Osteoblast (primary cell): ENCODE measurements around the gene NAA30. TPM values are rescaled to one million over a fixed set of nuclear protein-coding genes. Genes with fewer than 3 reads are reported as not detected.
"Not testable (repeated sequence)": the region's sequence is repeated elsewhere in the genome, so short reads cannot be mapped to it uniquely, and the experiment has no call there.

Source experiments
- DNase-seq: peaks from one replicate; pipeline ENCODE4 v3.0.0; 2011; ENCODE audit warnings: low spot score, mixed read lengths; ENCODE audit not compliant: insufficient read length; ENCODE audit errors: missing footprints
- H2AFZ ChIP-seq: 2 replicates; pipeline ENCODE4 v1.6.0; 2011; ENCODE audit warnings: mild to moderate bottlenecking, low read length
- H3K27ac ChIP-seq: 2 replicates; pipeline ENCODE4 v1.5.1; 2011; ENCODE audit warnings: mild to moderate bottlenecking, low read depth, low read length, moderate library complexity
- H3K27me3 ChIP-seq: 2 replicates; pipeline ENCODE4 v1.6.0; 2012; ENCODE audit warnings: mild to moderate bottlenecking, control low read depth, inconsistent platforms, low read length, moderate library complexity; ENCODE audit not compliant: insufficient read depth
- H3K36me3 ChIP-seq: 2 replicates; pipeline ENCODE4 v1.5.1; 2011; ENCODE audit warnings: mild to moderate bottlenecking, low read length, control low read depth, moderate library complexity; ENCODE audit not compliant: insufficient read depth
- H3K4me1 ChIP-seq: 2 replicates; pipeline ENCODE4 v1.5.1; 2011; ENCODE audit warnings: mild to moderate bottlenecking, low read length, control low read depth, moderate library complexity; ENCODE audit not compliant: insufficient read depth
- H3K4me2 ChIP-seq: 2 replicates; pipeline ENCODE4 v1.6.0; 2011; ENCODE audit warnings: mild to moderate bottlenecking, low read length; ENCODE audit not compliant: insufficient read depth
- H3K4me3 ChIP-seq: fragments of 200-600 bp; sonication (generic); 3 replicates; pipeline ENCODE4 v1.5.1; 2012; ENCODE audit warnings: mild to moderate bottlenecking, low read length, inconsistent platforms; ENCODE audit not compliant: insufficient read depth
- H3K79me2 ChIP-seq: 2 replicates; pipeline ENCODE4 v1.6.0; 2012; ENCODE audit warnings: mild to moderate bottlenecking, low read length, control low read depth, inconsistent platforms; ENCODE audit not compliant: insufficient read depth
- H3K9me3 ChIP-seq: 2 replicates; pipeline ENCODE4 v1.5.1; 2011; ENCODE audit warnings: low read depth, low read length, control low read depth
- H4K20me1 ChIP-seq: 2 replicates; pipeline ENCODE4 v1.6.0; 2012; ENCODE audit warnings: mild to moderate bottlenecking, low read length, control low read depth; ENCODE audit not compliant: insufficient read depth
- total RNA-seq: library from RNA; depleted of rRNA; stranded (reverse); fragments of >200 nt; gene quantifications from 2 replicates; pipeline ENCODE4 v1.2.3, GENCODE V29; 2012
- TF ChIP-seq, protein P1 (sequence below): IDR thresholded peaks from 2 replicates; pipeline ENCODE4 v1.5.1; 2011; ENCODE audit warnings: mild to moderate bottlenecking, low read depth, low read length, moderate library complexity; ENCODE audit errors: extremely low read depth

NAA30 gene
- 19.5 and 21.8 TPM in 2 replicates for total RNA-seq

DNA sequence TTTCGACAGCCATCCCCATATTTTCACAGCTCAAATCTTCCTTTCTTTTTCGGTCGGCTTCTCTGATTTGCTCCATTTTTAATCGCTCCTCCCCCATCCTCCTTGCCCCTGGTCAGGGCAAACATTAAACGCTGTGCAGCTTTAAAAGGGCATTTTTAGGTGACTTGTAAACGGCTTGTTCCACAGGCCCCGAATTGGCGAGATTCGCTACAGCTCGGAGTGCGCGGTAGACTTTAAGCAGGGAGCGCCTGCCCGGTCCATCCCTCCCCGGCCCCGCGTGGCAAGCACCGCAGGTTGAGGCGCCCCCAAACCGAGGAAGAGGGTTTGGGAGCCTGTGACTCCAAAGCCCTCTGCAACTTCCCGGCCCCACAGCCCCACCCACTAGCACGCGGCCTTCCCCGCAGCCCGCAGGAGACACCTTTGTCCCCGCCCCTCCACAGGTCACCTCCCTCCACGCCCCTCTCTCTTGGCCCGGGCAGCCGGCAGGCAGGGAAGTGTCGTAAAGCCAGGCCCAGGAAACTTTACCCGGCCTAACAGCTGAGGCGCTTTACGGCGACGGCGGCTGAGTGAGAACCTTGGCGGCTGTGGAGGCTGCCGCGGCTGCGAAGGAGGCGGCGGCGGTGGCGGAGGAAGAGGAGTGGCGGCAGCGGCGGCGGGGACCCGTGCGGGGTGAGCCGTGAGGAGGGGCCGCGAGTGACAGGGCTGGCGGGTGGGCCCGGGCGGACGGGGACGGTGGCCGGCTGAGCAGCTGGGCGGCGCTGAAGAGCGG, at the start of gene NAA30:
Gene NAA30, plus strand, starts transcription at position 550 of the 769 bp plus-strand sequence. CDS start 372 bp downstream, outside the sequence.
- no peaks in the 10 kb centered on the region for H3K9me3 ChIP-seq
- peak within 1 kb of the TSS; percentile 56 for H3K27ac ChIP-seq
- peak within 1 kb of the TSS; percentile 92 for H3K4me2 ChIP-seq
- H4K20me1 ChIP-seq = peaks cover 17% of the 10 kb centered on the region
- H3K36me3 ChIP-seq = no peaks in the 10 kb centered on the region
- H3K27me3 ChIP-seq = no peaks in the 10 kb centered on the region
- H3K4me3 ChIP-seq = peak within 1 kb of the TSS; percentile 86
- peaks cover 47% of the 10 kb centered on the region for H3K79me2 ChIP-seq
- TF ChIP-seq, protein P1, sequence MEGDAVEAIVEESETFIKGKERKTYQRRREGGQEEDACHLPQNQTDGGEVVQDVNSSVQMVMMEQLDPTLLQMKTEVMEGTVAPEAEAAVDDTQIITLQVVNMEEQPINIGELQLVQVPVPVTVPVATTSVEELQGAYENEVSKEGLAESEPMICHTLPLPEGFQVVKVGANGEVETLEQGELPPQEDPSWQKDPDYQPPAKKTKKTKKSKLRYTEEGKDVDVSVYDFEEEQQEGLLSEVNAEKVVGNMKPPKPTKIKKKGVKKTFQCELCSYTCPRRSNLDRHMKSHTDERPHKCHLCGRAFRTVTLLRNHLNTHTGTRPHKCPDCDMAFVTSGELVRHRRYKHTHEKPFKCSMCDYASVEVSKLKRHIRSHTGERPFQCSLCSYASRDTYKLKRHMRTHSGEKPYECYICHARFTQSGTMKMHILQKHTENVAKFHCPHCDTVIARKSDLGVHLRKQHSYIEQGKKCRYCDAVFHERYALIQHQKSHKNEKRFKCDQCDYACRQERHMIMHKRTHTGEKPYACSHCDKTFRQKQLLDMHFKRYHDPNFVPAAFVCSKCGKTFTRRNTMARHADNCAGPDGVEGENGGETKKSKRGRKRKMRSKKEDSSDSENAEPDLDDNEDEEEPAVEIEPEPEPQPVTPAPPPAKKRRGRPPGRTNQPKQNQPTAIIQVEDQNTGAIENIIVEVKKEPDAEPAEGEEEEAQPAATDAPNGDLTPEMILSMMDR = no peak
- H3K4me1 ChIP-seq = peaks cover 9% of the 10 kb centered on the region
- peak; percentile 96 for DNase-seq
- peak within 1 kb of the TSS; percentile 97 for H2AFZ ChIP-seq

DNA sequence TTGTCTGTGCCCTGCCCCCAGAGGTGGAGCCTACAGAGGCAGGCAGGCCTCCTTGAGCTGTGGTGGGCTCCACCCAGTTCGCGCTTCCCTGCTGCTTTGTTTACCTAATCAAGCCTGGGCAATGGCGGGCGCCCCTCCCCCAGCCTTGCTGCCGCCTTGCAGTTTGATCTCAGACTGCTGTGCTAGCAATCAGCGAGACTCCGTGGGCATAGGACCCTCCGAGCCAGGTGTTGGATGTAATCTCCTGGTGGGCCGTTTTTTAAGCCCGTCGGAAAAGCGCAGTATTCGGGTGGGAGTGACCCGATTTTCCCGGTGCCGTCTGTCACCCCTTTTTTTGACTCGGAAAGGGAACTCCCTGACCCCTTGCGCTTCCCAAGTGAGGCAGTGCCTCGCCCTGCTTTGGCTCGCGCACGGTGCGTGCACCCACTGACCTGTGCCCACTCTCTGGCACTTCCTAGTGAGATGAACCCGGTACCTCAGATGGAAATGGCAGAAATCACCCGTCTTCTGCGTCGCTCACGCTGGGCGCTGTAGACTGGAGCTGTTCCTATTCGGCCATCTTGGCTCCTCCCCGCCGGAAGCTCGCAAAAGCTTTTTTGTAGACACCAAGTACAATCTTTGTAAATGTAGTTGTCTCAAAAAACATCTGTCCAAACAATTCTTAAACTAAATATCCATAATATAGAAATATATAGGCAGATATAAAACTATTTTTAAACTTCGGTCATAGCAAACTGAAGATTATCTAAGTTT, 46.7 kb upstream of the NAA30 start:
- not testable (repeated sequence) for H3K9me3 ChIP-seq, H3K36me3 ChIP-seq, H3K4me1 ChIP-seq, H2AFZ ChIP-seq, H3K27ac ChIP-seq, H3K4me2 ChIP-seq, H3K27me3 ChIP-seq, H4K20me1 ChIP-seq, H3K4me3 ChIP-seq, H3K79me2 ChIP-seq
- peak; percentile 73 for DNase-seq

DNA sequence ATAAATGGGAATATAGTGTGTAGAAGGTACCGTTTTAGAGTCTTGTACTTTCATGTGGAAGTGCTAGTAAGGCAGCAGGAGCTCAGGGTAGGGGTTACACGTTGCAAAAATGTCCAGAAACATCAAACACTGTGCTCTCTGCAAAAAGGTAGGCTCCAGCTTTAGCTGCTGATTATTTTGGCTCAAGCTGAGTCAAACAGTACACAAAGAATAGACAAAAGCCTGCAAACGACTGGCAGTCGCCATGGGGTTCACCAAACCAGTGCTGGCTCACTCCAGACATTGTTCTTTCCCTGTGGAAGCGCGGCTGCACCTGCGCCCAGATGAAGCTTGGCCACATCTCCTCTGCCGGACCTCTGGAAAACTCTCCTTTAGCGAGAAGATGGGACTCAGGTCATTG, 45.3 kb upstream of the NAA30 start:
- Histone ChIP-seq H3K36me3 (no peaks in the 10 kb centered on the region), H2AFZ (no peak overlapping the region)

DNA sequence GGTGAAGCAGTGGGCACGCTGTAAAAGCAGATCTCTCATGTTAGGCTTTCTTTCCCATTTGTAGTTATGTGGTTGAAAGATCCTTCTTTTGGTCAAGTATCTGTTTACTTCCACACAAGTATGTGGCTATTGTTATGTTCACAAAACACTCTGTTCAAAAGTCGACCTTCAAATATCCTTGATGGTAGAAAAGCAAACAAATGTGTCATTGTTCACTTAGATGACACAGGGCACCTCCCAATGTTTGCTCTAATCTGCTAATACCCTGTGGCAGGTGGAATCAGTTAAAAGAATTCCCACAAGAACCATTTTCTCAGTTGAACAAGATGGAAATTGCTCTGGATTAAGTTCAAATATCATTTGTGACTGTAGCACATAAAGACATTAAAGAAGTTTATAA, 43.6 kb upstream of the NAA30 start:
- peaks cover 1% of the 10 kb centered on the region for H3K27me3 ChIP-seq
- no peak overlapping the region for H2AFZ ChIP-seq
- DNase-seq = no peak
- H3K4me2 ChIP-seq = no peak overlapping the region
- H4K20me1 ChIP-seq = no peaks in the 10 kb centered on the region
- no peak overlapping the region for H3K27ac ChIP-seq
- no peaks in the 10 kb centered on the region for H3K36me3 ChIP-seq
- H3K9me3 ChIP-seq = peaks cover 2% of the 10 kb centered on the region
- H3K79me2 ChIP-seq = no peaks in the 10 kb centered on the region
- peaks cover 2% of the 10 kb centered on the region for H3K4me1 ChIP-seq
- TF ChIP-seq, protein P1 = no peak
- no peak overlapping the region for H3K4me3 ChIP-seq

More for the DNA sequence above, 45.3 kb upstream of the NAA30 start:
- H3K27ac ChIP-seq = no peak overlapping the region
- H3K27me3 ChIP-seq = no peaks in the 10 kb centered on the region
- DNase-seq = no peak
- H3K4me1 ChIP-seq = peaks cover 2% of the 10 kb centered on the region
- H3K79me2 ChIP-seq = no peaks in the 10 kb centered on the region
- H3K4me2 ChIP-seq = no peak overlapping the region
- H3K4me3 ChIP-seq = no peak overlapping the region
- no peaks in the 10 kb centered on the region for H4K20me1 ChIP-seq
- TF ChIP-seq, protein P1 = no peak
- H3K9me3 ChIP-seq = peaks cover 2% of the 10 kb centered on the region
